GM21825 (cell line): ENCODE data around the gene DHX58.
A peak's percentile ranks its signal among the peaks of the same experiment; 100 is the strongest.

Source experiments
- ATAC-seq: cut with Tn5 transposase; IDR thresholded peaks from one replicate; pipeline ENCODE4 v1.9.1; 2021; ENCODE audit warnings: mild to moderate bottlenecking, moderate library complexity; ENCODE audit not compliant: unreplicated experiment

The DHX58 gene

DNA sequence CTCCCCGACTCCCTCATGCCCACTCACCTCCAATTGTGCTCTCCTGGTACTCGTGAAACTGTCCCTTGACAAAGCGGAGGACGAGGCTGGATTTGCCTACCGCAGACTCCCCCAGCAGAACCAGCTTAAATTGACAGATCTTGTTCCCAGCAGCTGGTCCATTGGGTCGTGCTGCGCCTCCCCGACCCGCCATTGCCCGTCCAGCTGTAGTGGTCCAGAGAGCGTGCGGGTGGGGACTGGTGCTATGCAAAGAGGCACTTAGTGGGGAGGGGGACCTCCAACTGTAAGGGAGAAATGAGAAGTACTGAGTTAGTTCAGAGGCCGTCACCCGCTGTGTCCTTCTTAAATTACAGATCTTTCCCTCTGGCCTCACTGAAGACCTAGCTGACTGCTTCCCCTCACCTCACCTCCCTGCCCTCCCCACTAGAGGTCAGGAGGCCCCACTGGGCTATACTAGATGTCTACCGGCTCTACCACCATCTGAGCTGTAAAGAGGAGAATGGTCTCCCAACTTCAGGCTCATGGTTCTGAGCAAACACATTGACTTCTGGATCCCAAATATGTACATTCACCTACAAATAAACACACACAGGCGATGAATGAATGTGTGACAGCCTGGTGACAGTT is 17.9 kb upstream of the DHX58 start:
- no peak for ATAC-seq

DNA sequence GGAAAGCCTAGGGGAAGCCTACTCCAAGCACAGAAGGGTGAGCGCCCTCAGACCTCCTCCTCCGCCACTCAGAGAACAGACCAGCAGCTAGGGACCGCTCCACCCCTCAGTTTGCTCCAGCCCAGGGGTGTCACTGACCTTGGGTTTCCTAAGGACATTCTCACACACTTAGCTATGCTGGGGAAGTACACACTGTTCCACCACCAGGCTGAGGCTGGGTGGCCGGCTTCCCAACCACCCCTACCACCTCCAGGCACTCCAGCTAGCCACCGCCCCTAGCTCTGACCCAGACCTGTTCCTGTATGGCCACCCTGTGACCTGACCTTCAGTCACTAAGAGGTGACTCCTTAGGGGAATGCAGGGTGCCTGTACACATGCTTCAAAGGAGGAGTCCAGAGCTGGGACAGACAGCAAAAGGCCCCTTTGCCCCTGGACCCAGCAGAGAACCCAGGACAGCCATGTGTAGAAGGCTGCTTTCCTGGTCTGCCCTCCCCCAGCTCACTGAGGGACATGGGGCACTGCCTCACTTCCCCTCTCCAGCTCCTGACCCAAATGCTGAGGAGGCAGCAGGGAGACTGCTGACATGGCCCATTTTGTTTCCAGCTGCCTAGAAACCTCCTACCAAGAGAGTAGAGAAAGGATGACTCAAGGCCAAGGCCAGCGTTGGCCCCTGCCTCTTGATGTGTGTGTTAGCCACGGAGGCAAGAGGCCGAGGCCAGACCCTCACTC is 16.8 kb upstream of the DHX58 start:
- ATAC-seq = no peak

GRCh38 chr17:42127414-42127813 is 14.9 kb upstream of the DHX58 start:
- no peak for ATAC-seq

GRCh38 chr17:42126836-42127235 is 14.3 kb upstream of the DHX58 start:
- no peak for ATAC-seq

GRCh38 chr17:42125565-42125964 is 13.1 kb upstream of the DHX58 start:
- no peak for ATAC-seq

- ATAC-seq = no peak
Measured at GRCh38 chr17:42124256-42124655, 11.7 kb upstream of the DHX58 start.

- no peak for ATAC-seq
Measured at GRCh38 chr17:42122371-42123303, 10.1 kb upstream of the DHX58 start, which contains the start of gene HSPB9. Gene HSPB9 (plus strand): TSS chr17:42122804. CDS start chr17:42122851, 47 bp downstream.

DNA sequence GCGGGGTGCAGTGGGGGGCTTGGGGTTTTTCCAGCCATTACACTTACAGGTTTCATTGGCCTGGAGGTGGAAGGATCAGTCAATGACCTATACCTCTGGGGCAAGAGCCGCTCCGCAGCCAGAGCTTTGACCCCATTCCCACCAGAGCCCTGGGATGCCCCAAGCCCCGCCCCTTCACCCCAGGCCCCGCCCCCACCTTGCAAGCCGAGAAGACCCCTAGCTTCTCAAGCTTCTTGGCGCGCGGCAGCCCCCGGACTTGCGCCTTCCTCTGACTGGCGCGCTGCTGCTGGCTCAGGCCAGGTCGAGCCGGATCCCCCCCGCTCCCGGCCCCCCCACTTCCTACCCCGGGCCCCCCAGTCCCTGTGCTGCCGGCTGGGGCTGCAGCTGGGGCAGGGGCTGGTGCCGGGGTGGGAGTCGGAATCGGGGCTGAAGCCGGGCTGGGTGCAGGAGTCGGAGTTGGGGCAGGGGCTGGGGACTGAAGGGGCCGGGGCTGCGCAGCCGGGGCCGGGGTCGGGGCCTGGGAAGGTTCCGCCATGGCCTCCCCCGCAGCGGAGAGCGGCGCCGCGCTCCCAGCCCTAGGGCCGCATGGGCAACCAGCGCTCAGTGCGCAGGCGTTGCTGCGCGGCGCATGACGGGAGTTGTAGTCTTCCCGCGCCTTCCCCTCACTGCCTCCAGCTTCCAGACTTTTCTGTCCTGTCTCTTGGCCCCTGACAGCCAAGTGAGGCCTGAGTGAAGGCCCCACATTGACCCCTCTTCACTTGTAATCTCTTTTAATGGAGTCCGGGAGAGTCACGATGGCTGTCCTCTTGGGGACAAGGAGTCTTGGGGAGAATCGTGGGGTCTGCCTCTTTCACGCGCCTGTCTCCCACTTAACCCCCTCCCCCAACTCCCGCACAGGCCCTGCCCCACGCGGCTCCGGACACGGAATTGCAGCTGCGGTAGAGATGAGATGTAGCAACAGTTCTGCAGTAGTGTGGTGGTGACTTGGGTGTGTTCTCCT is 8.6 kb upstream of the DHX58 start, which contains the start of gene KAT2A:
KAT2A (minus strand) TSS at position 598 of the 1,000 bp plus-strand sequence; CDS start at position 535, 63 bp downstream.
- no peak for ATAC-seq

GRCh38 chr17:42120161-42120769 is 7.8 kb upstream of the DHX58 start:
- ATAC-seq = no peak

GRCh38 chr17:42119301-42119700 is 6.8 kb upstream of the DHX58 start:
- ATAC-seq = no peak

- ATAC-seq = no peak
Measured at GRCh38 chr17:42118545-42118944, 6.0 kb upstream of the DHX58 start.

GRCh38 chr17:42118126-42118510 is 5.6 kb upstream of the DHX58 start:
- no peak for ATAC-seq

GRCh38 chr17:42117397-42118125 is 5.0 kb upstream of the DHX58 start:
- ATAC-seq = no peak

DNA sequence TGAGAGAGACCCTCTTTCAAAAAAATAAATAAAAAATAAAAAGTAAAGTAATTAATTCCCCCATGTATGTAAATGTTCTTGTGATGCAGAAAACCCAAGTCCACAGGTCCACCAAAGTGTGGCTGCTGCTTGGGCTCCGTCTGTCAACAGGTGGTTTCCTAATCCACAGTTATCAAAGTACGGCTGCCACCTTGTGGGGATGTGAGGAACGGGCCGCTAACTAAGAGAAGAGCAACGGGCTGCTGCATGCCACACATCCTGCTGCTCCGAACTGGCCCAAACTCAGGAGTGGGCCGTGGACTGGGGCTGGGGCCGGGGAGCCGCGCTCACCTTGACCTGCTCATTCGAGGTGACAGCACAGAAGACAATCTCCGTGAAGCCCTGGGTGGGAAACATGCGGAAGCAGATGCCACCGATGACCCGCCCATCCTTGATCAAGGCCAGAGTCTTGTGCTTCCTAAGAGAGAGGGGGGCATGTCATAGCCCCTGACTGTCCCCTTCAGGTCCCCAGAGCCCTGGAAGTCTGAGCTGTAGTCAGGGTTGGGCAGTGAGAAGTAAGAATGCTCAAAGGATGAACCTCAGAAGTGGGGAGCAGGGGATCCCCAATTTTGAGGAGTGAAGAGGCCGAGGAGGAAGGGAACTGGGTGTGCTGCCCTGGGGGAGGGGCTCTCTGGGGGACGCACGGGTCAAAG is 4.3 kb upstream of the DHX58 start:
- ATAC-seq = peak; percentile 32

DNA sequence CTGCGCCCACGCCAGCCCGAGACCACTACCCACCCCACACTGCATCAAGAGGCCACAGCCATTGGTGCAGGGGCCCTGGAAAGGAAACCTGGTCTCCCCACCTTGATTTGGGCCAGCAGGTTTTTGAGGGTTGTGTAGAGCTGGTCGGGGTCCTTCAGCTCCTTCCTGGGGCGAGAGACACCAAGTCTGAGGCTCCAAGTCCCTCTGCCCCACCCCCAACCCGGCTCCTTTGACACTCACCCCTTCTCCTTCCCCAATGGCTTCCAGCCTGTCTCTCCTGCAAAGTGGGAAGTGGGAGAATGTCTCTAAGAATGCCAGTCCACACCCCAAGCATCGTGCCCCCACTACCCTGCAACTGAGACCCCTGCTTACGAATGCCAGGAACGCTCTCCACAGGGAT is 1.6 kb upstream of the DHX58 start:
- no peak for ATAC-seq

GRCh38 chr17:42113293-42114069 is 967 bp upstream of the DHX58 start:
- ATAC-seq = no peak

DNA sequence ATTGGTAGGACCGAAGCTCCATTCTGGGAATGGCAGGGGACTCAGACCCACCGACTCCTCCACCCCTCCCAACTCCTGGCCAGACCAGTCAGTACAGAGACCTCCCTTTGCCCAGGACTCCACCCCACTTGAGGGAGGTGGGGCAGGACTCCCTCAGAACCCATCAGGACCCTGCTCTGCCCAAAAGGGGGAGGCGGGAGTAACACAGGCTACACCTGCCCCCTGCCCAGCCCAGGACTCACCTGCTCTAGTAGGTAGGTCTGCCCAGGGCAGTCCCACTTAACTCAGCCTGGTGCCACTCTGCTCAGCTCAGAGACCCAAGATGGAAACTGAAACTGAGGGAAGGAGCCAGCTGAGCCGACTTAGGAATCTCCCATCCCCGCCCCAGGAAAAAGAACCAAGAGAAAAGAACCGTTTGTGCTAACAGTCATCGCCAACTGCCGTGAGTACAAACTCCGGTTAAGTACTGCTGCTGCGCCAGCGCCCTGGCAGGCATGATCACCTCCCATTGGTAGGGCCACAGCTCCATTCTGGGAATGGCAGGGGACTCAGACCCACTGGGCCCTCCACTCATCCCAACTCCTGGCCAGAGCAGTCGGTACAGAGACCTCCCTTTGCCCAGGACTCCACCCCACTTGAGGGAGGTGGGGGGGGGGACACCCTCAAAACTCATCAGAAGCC is 503 bp downstream of the DHX58 start:
- ATAC-seq = peak; percentile 1
